Activated T-cell treated with anti-CD3 and anti-CD28 coated beads for 1 hour (primary cell): ENCODE data around the gene VPS52.
"Not testable (repeated sequence)": the region's sequence is repeated elsewhere in the genome, so short reads cannot be mapped to it uniquely, and the experiment has no call there.

Experiments
- DNase-seq: peaks from one replicate; pipeline ENCODE4 v3.0.0-alpha.2; 2020; ENCODE audit warnings: low read depth

VPS52 gene

GRCh38 chr6:33250731-33251130 lies 20.9 kb downstream of the VPS52 start:
- no peak for DNase-seq

GRCh38 chr6:33249732-33250630 lies 21.7 kb downstream of the VPS52 start:
- no peak for DNase-seq

GRCh38 chr6:33248932-33249731 lies 22.5 kb downstream of the VPS52 start:
- peak; percentile 90 for DNase-seq

- no peak for DNase-seq
Measured at GRCh38 chr6:33248643-33248931, 23.1 kb downstream of the VPS52 start.

- DNase-seq, result peak; percentile 90
Measured at GRCh38 chr6:33247977-33248642, 23.6 kb downstream of the VPS52 start.

GRCh38 chr6:33243476-33243875 lies 28.2 kb downstream of the VPS52 start:
- DNase-seq, result no peak

- DNase-seq, result no peak
Measured at GRCh38 chr6:33241968-33242367, 29.7 kb downstream of the VPS52 start.

- no peak for DNase-seq
Measured at GRCh38 chr6:33237741-33238140, 33.9 kb downstream of the VPS52 start.

- DNase-seq, result no peak
Measured at GRCh38 chr6:33236852-33237251, 34.8 kb downstream of the VPS52 start.

GRCh38 chr6:33236328-33236727 lies 35.3 kb downstream of the VPS52 start:
- no peak for DNase-seq

GRCh38 chr6:33235221-33235634 lies 36.4 kb downstream of the VPS52 start:
- no peak for DNase-seq

- not testable (repeated sequence) for DNase-seq
Measured at GRCh38 chr6:33226503-33227120, 45.1 kb downstream of the VPS52 start.

- no peak for DNase-seq
Measured at GRCh38 chr6:33217681-33218080, 54.0 kb downstream of the VPS52 start.

GRCh38 chr6:33217246-33217645 lies 54.4 kb downstream of the VPS52 start:
- no peak for DNase-seq

- no peak for DNase-seq
Measured at GRCh38 chr6:33216117-33216649, 55.5 kb downstream of the VPS52 start.

- DNase-seq, result no peak
Measured at GRCh38 chr6:33215271-33216116, 56.2 kb downstream of the VPS52 start.

GRCh38 chr6:33213989-33214335 lies 57.7 kb downstream of the VPS52 start:
- DNase-seq, result no peak

- no peak for DNase-seq
Measured at GRCh38 chr6:33213166-33213988, 58.3 kb downstream of the VPS52 start.

GRCh38 chr6:33212857-33213165 lies 58.9 kb downstream of the VPS52 start:
- no peak for DNase-seq

GRCh38 chr6:33211666-33212422 lies 59.8 kb downstream of the VPS52 start:
- DNase-seq, result no peak
